ENCODE measurements around the gene ARL14.

The ARL14 gene

DNA sequence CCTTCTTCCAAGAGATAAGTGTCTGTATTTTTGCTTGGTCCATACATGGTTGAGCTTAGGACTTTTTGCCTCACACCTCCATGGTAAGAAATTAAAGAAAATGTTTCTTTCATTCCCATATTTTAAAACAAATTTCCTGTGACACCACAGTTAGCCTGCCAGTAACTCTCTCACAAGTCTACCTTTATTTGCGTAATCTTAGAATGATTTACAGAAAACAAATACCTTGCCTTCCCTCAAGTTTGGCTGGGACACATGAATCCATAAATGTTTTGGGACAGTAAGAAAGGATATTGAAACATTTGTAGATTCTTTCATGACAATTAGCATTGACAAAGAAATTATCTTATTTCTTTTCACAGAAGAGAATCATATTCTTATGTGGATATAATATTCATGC lies 3.8 kb upstream of the ARL14 start:
- Histone ChIP-seq H3K4me3 (ENCODE audit: low read depth in 1 of 2, low read length in 1 of 2) (no peak overlapping the region), H3K36me3 (no peaks in the 10 kb centered on the region), H3K4me1 (ENCODE audit: control insufficient read depth in 1 of 2, insufficient read depth in 1 of 2, low read depth in 1 of 2, low read length in 1 of 2) (no peaks in the 10 kb centered on the region), H3K27ac (no peak overlapping the region), H3K9me3 (no peaks in the 10 kb centered on the region), H3K27me3 (no peaks in the 10 kb centered on the region)
- TF ChIP-seq, protein P1, sequence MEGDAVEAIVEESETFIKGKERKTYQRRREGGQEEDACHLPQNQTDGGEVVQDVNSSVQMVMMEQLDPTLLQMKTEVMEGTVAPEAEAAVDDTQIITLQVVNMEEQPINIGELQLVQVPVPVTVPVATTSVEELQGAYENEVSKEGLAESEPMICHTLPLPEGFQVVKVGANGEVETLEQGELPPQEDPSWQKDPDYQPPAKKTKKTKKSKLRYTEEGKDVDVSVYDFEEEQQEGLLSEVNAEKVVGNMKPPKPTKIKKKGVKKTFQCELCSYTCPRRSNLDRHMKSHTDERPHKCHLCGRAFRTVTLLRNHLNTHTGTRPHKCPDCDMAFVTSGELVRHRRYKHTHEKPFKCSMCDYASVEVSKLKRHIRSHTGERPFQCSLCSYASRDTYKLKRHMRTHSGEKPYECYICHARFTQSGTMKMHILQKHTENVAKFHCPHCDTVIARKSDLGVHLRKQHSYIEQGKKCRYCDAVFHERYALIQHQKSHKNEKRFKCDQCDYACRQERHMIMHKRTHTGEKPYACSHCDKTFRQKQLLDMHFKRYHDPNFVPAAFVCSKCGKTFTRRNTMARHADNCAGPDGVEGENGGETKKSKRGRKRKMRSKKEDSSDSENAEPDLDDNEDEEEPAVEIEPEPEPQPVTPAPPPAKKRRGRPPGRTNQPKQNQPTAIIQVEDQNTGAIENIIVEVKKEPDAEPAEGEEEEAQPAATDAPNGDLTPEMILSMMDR (IDR thresholded peaks at IDR 0.05), result no peak

DNA sequence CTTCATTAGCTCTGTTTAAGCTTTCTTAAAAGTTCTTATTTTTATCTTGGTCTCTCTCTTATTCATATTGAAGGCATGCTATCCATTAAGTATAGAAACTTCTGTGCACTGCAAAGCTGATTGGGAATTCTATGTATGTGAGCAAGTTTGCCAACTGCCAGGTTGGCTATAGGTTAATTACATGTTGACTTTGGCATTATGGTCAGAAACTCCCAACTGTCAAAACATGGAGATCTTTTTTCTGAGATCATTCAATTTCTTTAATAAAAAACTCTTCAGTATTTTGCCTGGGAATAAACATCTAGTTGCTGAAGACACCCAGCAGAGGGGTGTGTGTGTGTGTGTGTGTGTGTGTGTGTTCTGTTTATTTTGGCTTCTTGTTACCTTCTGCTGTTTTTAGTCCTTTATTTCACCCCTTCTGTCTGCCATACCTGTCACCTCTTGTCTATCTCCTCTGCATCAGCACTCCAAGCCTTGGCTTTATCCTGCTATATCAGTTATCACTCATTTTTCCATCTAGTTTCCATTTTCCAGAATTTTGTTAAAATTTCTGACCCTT lies 1.3 kb upstream of the ARL14 start:
- TF ChIP-seq, protein P1 (IDR thresholded peaks at IDR 0.05), result no peak
- Histone ChIP-seq H3K27me3 (peaks cover 6% of the 10 kb centered on the region), H3K4me1 (ENCODE audit: control insufficient read depth in 1 of 2, insufficient read depth in 1 of 2, low read depth in 1 of 2, low read length in 1 of 2) (no peaks in the 10 kb centered on the region), H3K4me3 (ENCODE audit: low read depth in 1 of 2, low read length in 1 of 2) (no peak overlapping the region), H3K27ac (no peak overlapping the region), H3K9me3 (no peaks in the 10 kb centered on the region), H3K36me3 (no peaks in the 10 kb centered on the region)

DNA sequence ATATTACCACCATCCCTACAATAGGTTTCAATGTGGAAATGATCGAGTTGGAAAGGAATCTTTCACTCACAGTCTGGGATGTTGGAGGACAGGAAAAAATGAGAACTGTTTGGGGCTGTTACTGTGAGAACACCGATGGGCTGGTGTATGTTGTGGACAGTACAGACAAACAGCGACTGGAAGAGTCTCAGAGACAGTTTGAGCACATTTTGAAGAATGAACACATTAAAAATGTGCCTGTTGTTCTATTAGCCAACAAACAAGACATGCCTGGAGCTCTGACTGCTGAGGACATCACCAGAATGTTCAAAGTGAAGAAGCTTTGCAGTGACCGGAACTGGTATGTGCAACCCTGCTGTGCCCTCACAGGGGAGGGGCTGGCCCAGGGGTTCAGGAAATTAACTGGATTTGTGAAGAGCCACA lies 510 bp downstream of the ARL14 start:
- Histone ChIP-seq H3K4me3 (ENCODE audit: low read depth in 1 of 2, low read length in 1 of 2) (no peak overlapping the region), H3K9me3 (no peaks in the 10 kb centered on the region), H3K4me1 (ENCODE audit: control insufficient read depth in 1 of 2, insufficient read depth in 1 of 2, low read depth in 1 of 2, low read length in 1 of 2) (no peaks in the 10 kb centered on the region), H3K27me3 (peaks cover 6% of the 10 kb centered on the region), H3K36me3 (no peaks in the 10 kb centered on the region), H3K27ac (no peak overlapping the region)
- TF ChIP-seq, protein P1 (IDR thresholded peaks at IDR 0.05), result no peak

DNA sequence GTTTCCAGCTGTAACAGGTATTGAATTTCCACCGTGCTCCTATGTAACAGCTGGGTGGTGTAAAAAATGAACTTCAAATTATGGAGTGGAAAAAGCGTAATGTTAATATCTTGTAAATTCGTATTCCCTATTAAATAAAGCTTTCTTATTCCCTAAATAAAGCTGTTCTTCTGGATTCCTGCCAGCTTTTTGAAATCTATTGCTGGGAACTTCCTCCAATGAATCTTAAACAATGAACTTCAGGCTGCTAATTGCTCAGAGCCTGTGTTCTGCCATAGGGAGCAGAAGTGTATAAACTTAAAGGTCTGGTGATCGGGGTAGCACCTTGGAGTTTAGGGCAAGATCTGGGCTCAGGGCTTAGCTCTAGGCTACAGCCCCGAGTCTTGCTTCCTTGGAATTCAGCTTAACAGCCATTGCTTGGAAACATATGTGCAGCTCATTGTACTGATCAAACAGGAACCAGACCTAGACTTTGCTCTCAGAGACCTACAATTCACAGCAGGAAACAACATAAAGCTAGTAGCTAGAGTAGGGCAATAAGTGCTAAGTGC lies 1.4 kb downstream of the ARL14 start:
- TF ChIP-seq, protein P1 (IDR thresholded peaks at IDR 0.05), result no peak
- Histone ChIP-seq H3K27ac (no peak overlapping the region), H3K36me3 (no peaks in the 10 kb centered on the region), H3K4me1 (ENCODE audit: control insufficient read depth in 1 of 2, insufficient read depth in 1 of 2, low read depth in 1 of 2, low read length in 1 of 2) (no peaks in the 10 kb centered on the region), H3K4me3 (ENCODE audit: low read depth in 1 of 2, low read length in 1 of 2) (no peak overlapping the region), H3K27me3 (peaks cover 6% of the 10 kb centered on the region), H3K9me3 (no peaks in the 10 kb centered on the region)

DNA sequence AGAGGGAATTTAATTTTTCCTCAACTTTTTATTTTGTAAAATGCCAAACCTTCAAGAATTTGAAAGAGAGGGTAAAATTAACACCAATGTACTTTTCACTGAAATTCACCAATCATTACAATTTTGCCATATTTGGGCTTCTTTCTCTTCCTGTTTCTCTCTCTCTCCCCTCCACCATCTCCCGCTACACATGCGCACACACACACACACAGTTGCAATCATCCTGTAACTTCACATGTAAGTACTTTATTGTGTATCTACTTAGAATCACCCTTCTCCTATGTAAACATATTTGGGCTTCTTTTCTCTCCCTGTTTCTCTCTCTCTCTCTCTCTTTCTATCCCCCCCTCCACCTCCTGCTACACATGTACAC lies 7.4 kb downstream of the ARL14 start:
- H3K27me3 ChIP-seq, result no peaks in the 10 kb centered on the region
- no peaks in the 10 kb centered on the region for H3K36me3 ChIP-seq
- no peaks in the 10 kb centered on the region for H3K9me3 ChIP-seq
- no peak overlapping the region for H3K27ac ChIP-seq
- TF ChIP-seq, protein P1 (IDR thresholded peaks at IDR 0.05), result no peak
- H3K4me1 ChIP-seq (ENCODE audit: control insufficient read depth in 1 of 2, insufficient read depth in 1 of 2, low read depth in 1 of 2, low read length in 1 of 2), result no peaks in the 10 kb centered on the region
- H3K4me3 ChIP-seq (ENCODE audit: low read depth in 1 of 2, low read length in 1 of 2), result no peak overlapping the region
